HL-60 (cell line): ENCODE measurements around the gene MRPS17.

Experiments used
- DNase-seq, 2 experiments: peaks; one replicate each; pipeline ENCODE4 v3.0.0-alpha.2; 2010 to 2020; ENCODE audit warnings: low read depth in 1 of 2, low spot score in 1 of 2
- H3K27ac ChIP-seq: fragments of 250-450 bp; sonication (Bioruptor Pico); replicated peaks from 2 replicates; pipeline ENCODE4 v1.5.1; 2020; ENCODE audit warnings: mild to moderate bottlenecking, moderate library complexity
- H3K27me3 ChIP-seq: fragments of 250-450 bp; sonication (Bioruptor Pico); 2 replicates; pipeline ENCODE4 v1.5.1; 2021; ENCODE audit warnings: mild to moderate bottlenecking, moderate library complexity; ENCODE audit not compliant: insufficient read depth, poor library complexity, severe bottlenecking
- H3K4me3 ChIP-seq: replicated peaks from 2 replicates; pipeline ENCODE4 v1.5.1; 2011; ENCODE audit warnings: mild to moderate bottlenecking, control low read depth, low read length; ENCODE audit not compliant: insufficient read depth
- CTCF ChIP-seq: IDR thresholded peaks from one replicate; pipeline ENCODE4 v1.5.1; 2011; ENCODE audit warnings: low read length, control low read depth, inconsistent platforms; ENCODE audit not compliant: insufficient read depth
- GABPA ChIP-seq: IDR thresholded peaks from 2 replicates; pipeline ENCODE4 v1.6.1; 2012; ENCODE audit warnings: low read depth
- POLR2AphosphoS5 ChIP-seq: IDR thresholded peaks from 2 replicates; pipeline ENCODE4 v1.6.1; 2012; ENCODE audit warnings: low read depth
- SPI1 ChIP-seq: IDR thresholded peaks from 2 replicates; pipeline ENCODE4 v1.6.1; 2012; ENCODE audit warnings: low read depth, mild to moderate bottlenecking, borderline replicate concordance
- TF ChIP-seq, protein P1 (sequence below): IDR thresholded peaks from 2 replicates; pipeline ENCODE4 v1.6.1; 2012; ENCODE audit warnings: low read depth; ENCODE audit not compliant: insufficient replicate concordance

The MRPS17 gene

GRCh38 chr7:55965805-55966421 is 14.2 kb downstream of the MRPS17 start:
- H3K27ac ChIP-seq: no peak overlapping the region
- TF ChIP-seq GABPA (no peak), CTCF (no peak), SPI1 (no peak), POLR2AphosphoS5 (no peak)
- TF ChIP-seq, protein P1, sequence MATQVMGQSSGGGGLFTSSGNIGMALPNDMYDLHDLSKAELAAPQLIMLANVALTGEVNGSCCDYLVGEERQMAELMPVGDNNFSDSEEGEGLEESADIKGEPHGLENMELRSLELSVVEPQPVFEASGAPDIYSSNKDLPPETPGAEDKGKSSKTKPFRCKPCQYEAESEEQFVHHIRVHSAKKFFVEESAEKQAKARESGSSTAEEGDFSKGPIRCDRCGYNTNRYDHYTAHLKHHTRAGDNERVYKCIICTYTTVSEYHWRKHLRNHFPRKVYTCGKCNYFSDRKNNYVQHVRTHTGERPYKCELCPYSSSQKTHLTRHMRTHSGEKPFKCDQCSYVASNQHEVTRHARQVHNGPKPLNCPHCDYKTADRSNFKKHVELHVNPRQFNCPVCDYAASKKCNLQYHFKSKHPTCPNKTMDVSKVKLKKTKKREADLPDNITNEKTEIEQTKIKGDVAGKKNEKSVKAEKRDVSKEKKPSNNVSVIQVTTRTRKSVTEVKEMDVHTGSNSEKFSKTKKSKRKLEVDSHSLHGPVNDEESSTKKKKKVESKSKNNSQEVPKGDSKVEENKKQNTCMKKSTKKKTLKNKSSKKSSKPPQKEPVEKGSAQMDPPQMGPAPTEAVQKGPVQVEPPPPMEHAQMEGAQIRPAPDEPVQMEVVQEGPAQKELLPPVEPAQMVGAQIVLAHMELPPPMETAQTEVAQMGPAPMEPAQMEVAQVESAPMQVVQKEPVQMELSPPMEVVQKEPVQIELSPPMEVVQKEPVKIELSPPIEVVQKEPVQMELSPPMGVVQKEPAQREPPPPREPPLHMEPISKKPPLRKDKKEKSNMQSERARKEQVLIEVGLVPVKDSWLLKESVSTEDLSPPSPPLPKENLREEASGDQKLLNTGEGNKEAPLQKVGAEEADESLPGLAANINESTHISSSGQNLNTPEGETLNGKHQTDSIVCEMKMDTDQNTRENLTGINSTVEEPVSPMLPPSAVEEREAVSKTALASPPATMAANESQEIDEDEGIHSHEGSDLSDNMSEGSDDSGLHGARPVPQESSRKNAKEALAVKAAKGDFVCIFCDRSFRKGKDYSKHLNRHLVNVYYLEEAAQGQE: no peak
- H3K27me3 ChIP-seq: no peaks in the 10 kb centered on the region
- DNase-seq: no peak
- no peak overlapping the region for H3K4me3 ChIP-seq

DNA sequence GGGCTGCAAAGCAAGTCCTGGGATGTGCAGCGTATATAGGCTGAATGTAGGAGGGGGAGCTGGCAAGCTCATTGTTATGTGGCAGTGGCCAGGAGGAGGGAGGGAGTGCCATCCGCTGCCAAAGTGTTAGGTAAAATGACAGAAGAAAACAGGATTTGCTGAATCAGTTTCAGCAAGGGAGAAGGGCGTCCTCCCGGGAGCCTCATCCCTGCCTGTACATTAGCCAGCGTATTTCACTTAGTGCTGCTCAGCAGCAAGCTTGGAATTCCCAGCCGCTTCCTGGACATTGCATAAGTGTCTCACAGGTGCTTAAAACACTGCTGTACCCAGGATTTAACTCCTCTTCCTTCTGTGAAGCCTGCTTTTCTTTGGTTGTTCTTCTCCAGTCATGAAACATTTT is 15.2 kb downstream of the MRPS17 start:
- Histone ChIP-seq H3K27ac (no peak overlapping the region), H3K27me3 (no peaks in the 10 kb centered on the region), H3K4me3 (no peak overlapping the region)
- DNase-seq: no peak
- TF ChIP-seq, protein P1: no peak
- TF ChIP-seq SPI1: no peak
- no peak for TF ChIP-seq CTCF
- no peak for TF ChIP-seq GABPA
- no peak for TF ChIP-seq POLR2AphosphoS5

- Histone ChIP-seq H3K27me3 (no peaks in the 10 kb centered on the region), H3K4me3 (no peak overlapping the region), H3K27ac (no peak overlapping the region)
- TF ChIP-seq POLR2AphosphoS5 (no peak), GABPA (no peak), CTCF (no peak), SPI1 (no peak)
- TF ChIP-seq, protein P1: no peak
- no peak for DNase-seq
Measured at GRCh38 chr7:55969391-55969790, 17.7 kb downstream of the MRPS17 start.
